Pancreas (tissue), 10 donors: ENCODE results near the gene MNDA. TPM values are rescaled to one million over a fixed set of nuclear protein-coding genes. Genes with fewer than 3 reads are reported as not detected.

Source experiments
- ATAC-seq, 4 donors: fragments of 200-7000 bp; cut with Tn5 transposase; one replicate each; pipeline versions ENCODE4 v1.8.0 to v1.9.1; 2020; ENCODE audit warnings: mild to moderate bottlenecking in 4 of 4, moderate library complexity in 4 of 4
- DNase-seq, 6 donors: peaks; one replicate each; pipeline ENCODE4 v3.0.0-alpha.2; 2020
- FAIRE-seq: peaks from 2 replicates; lab custom pipeline; 2012; peaks lifted over from hg19 to GRCh38; lab: Jason Lieb, UNC
- H3K27ac ChIP-seq, 4 donors: fragments of 200-600 bp; sonication (generic); 1 replicate in 3 of 4; 2 replicates in 1 of 4; pipeline versions ENCODE4 v1.5.0 to v1.8.0; 2020
- H3K27me3 ChIP-seq, 4 donors: fragments of 200-600 bp; one replicate each; pipeline ENCODE4 v1.8.0; 2021
- H3K36me3 ChIP-seq, 3 donors: fragments of 200-600 bp; sonication (generic) in 1 of 3; one replicate each; pipeline versions ENCODE4 v1.5.0 to v1.8.0; 2020 to 2021
- H3K4me1 ChIP-seq, 3 donors: fragments of 200-600 bp; one replicate each; pipeline ENCODE4 v1.8.0; 2021
- H3K4me3 ChIP-seq, 4 donors: fragments of 200-600 bp; sonication (generic) in 2 of 4; one replicate each; pipeline versions ENCODE4 v1.5.0 to v1.8.0; 2020 to 2021
- H3K9me3 ChIP-seq, 4 donors: fragments of 200-600 bp; one replicate each; pipeline ENCODE4 v1.8.0; 2021
- WGBS, 2 donors: extraction: QIAGEN DNeasy Blood & Tissue Kit; methylation state at CpG; one replicate each; pipeline ENCODE4 v1.1.7; 2013; 5-methylcytosine and 5-hydroxymethylcytosine counted together
- intact Hi-C, 3 donors: fragments of 100-400 bp; cut with DNase I; formaldehyde crosslinking; loops; one replicate each; pipeline versions ENCODE4 v1.11.1 to v1.14.2; 2022
- polyA plus RNA-seq, 2 donors: library from polyadenylated mRNA; stranded (reverse); fragments of 200-250 nt; gene quantifications; one replicate each; pipeline ENCODE4 v1.2.3, GENCODE V29; 2013
- total RNA-seq, 6 donors: library from RNA; stranded (reverse); fragmentation: NEBNext Ultra II Directional in 4 of 6; extraction: Animal tissue kit (Norgen Biotek cat#: 25700) in 4 of 6; gene quantifications; one replicate each; pipeline versions ENCODE4 v1.2.1 to v1.2.4, GENCODE V29; 2021 to 2023
- TF ChIP-seq, protein P1 (sequence below), 4 donors: fragments of 200-600 bp; sonication (generic) in 3 of 4; IDR thresholded peaks; one replicate each; pipeline versions ENCODE4 v1.5.0 to v1.8.0; 2021; ENCODE audit warnings: antibody characterized with exemption in 4 of 4
- donor health status: healthy with polysubstance abuse.
- donor health status: DM: no; HTN: no; CAD: no; lungs with moderate emphysema.
- donor health status: DM: no; HTN: no; CAD: no.
- donor health status: control.
- donor health status: control.
- donor health status: Bipolar disorder and iron deficiency.
- donor health status: DM: yes; HTN: yes; CAD: no.
- donor health status: DM: no; HTN: no; CAD: no.
- donor health status: DM: no; HTN: no; CAD: no.
- donor health status: DM: yes; HTN: yes; CAD: no.

The MNDA gene
- total and polyA plus RNA-seq, 8 donors = 0.14 to 7.0 (median 0.93) TPM

DNA sequence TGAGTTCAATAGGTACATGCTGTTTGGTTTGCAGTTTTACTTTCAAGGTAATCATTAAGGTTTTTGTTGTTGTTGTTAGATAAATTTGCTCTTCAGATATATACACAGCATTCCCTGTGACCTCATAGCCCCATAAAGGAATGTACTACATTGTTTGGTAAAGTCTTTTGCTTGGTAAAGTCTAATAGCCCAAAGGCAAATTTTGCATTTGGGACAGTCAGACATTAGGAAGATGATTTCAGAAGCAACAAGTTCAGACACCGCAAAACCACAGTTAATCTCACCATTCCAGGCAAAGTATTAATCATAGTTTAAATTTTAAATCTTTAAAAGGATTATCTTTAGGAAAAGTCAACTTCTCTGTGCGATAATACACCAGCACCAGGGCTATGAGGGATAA, 67.6 kb downstream of the MNDA start:
- no CpG with 5 or more reads among the region's 2 CpGs for WGBS, 2 donors

More for the DNA sequence above, 67.6 kb downstream of the MNDA start:
- FAIRE-seq (no peak), DNase-seq (no peak), ATAC-seq (no peak)
- Histone ChIP-seq H3K4me1 (no peaks in the 10 kb centered on the region), H3K27ac (no peak overlapping the region), H3K27me3 (no peaks in the 10 kb centered on the region), H3K4me3 (no peak overlapping the region), H3K9me3 (no peaks in the 10 kb centered on the region), H3K36me3 (no peaks in the 10 kb centered on the region)
- TF ChIP-seq, protein P1, sequence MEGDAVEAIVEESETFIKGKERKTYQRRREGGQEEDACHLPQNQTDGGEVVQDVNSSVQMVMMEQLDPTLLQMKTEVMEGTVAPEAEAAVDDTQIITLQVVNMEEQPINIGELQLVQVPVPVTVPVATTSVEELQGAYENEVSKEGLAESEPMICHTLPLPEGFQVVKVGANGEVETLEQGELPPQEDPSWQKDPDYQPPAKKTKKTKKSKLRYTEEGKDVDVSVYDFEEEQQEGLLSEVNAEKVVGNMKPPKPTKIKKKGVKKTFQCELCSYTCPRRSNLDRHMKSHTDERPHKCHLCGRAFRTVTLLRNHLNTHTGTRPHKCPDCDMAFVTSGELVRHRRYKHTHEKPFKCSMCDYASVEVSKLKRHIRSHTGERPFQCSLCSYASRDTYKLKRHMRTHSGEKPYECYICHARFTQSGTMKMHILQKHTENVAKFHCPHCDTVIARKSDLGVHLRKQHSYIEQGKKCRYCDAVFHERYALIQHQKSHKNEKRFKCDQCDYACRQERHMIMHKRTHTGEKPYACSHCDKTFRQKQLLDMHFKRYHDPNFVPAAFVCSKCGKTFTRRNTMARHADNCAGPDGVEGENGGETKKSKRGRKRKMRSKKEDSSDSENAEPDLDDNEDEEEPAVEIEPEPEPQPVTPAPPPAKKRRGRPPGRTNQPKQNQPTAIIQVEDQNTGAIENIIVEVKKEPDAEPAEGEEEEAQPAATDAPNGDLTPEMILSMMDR (IDR thresholded peaks at IDR 0.05) = no peak
- intact Hi-C loops = no loop called here

Other genes starting within 250 kb of the MNDA start
- not detected for gene OR10Z1, start 226.1 kb upstream of the MNDA start, total RNA-seq
- not detected for gene OR10Z1, start 226.1 kb upstream of the MNDA start, polyA plus RNA-seq
- gene SPTA1, start 144.6 kb upstream of the MNDA start, total RNA-seq = under 1 TPM in 2 of 6 donors, not detected in 4; 0.03 to 0.13 TPM
- gene SPTA1, start 144.6 kb upstream of the MNDA start, polyA plus RNA-seq = under 1 TPM in 1 of 2 donors, not detected in 1; 0.09 TPM
- gene OR6K2, start 130.7 kb upstream of the MNDA start, total RNA-seq = not detected
- not detected for gene OR6K2, start 130.7 kb upstream of the MNDA start, polyA plus RNA-seq
- not detected for gene OR6K3, start 110.6 kb upstream of the MNDA start, total RNA-seq
- not detected for gene OR6K3, start 110.6 kb upstream of the MNDA start, polyA plus RNA-seq
- not detected for gene OR6K6, start 76.6 kb upstream of the MNDA start, total RNA-seq
- gene OR6K6, start 76.6 kb upstream of the MNDA start, polyA plus RNA-seq = not detected
- not detected for gene OR6N1, start 59.2 kb upstream of the MNDA start, total RNA-seq
- not detected for gene OR6N1, start 59.2 kb upstream of the MNDA start, polyA plus RNA-seq
- gene OR6N2, start 50.1 kb upstream of the MNDA start, total RNA-seq = not detected
- gene OR6N2, start 50.1 kb upstream of the MNDA start, polyA plus RNA-seq = not detected
- under 1 TPM in 4 of 6 donors, not detected in 2; 0.18 to 0.47 (median 0.26) TPM for gene PYHIN1, start 100.2 kb downstream of the MNDA start, total RNA-seq
- under 1 TPM in 1 of 2 donors, not detected in 1; 0.12 TPM for gene PYHIN1, start 100.2 kb downstream of the MNDA start, polyA plus RNA-seq
- gene IFI16, start 178.6 kb downstream of the MNDA start, total RNA-seq = 10 to 100 TPM in 3 of 6 donors, 1 to 10 TPM in 3; 3.1 to 29.0 (median 8.3) TPM
- 10 to 100 TPM; 13.8 to 17.4 TPM for gene IFI16, start 178.6 kb downstream of the MNDA start, polyA plus RNA-seq
- under 1 TPM in 3 of 6 donors, not detected in 3; 0.29 to 0.47 (median 0.37) TPM for gene AIM2, start 245.4 kb downstream of the MNDA start, total RNA-seq
- under 1 TPM; 0.07 to 0.11 TPM for gene AIM2, start 245.4 kb downstream of the MNDA start, polyA plus RNA-seq